Neural cell (in vitro differentiated cells): ENCODE results near the gene SETBP1.

Source experiments
- EP300 ChIP-seq: fragments of 450-650 bp; conservative IDR thresholded peaks from 2 replicates; pipeline ENCODE4 v1.6.1; 2014; ENCODE audit warnings: antibody characterized with exemption, mild to moderate bottlenecking, moderate library complexity; ENCODE audit not compliant: poor library complexity, severe bottlenecking
- EZH2 ChIP-seq: fragments of 200-600, 300-800 bp; shearing (Covaris generic), sonication (generic); IDR thresholded peaks from 2 replicates; pipeline ENCODE4 v1.6.1; 2014; ENCODE audit warnings: antibody characterized with exemption, low read length, borderline replicate concordance, mild to moderate bottlenecking; ENCODE audit not compliant: insufficient read depth, poor library complexity, severe bottlenecking
- MXI1 ChIP-seq: fragments of 450-650 bp; conservative IDR thresholded peaks from 2 replicates; pipeline ENCODE4 v1.6.1; 2014; ENCODE audit warnings: antibody characterized with exemption, mild to moderate bottlenecking; ENCODE audit not compliant: poor library complexity, severe bottlenecking
- POLR2AphosphoS5 ChIP-seq: IDR thresholded peaks from 2 replicates; pipeline ENCODE4 v1.6.1; 2012
- RAD21 ChIP-seq: fragments of 450-650 bp; conservative IDR thresholded peaks from 2 replicates; pipeline ENCODE4 v1.6.1; 2014; ENCODE audit warnings: antibody characterized with exemption, mild to moderate bottlenecking, moderate library complexity
- TF ChIP-seq, protein P1 (sequence below): fragments of 450-650 bp; IDR thresholded peaks from 2 replicates; pipeline ENCODE4 v1.5.1; 2014; ENCODE audit warnings: antibody characterized with exemption, mild to moderate bottlenecking, moderate library complexity; ENCODE audit not compliant: poor library complexity, severe bottlenecking
- TF ChIP-seq, protein P2 (sequence below): IDR thresholded peaks from 2 replicates; pipeline ENCODE4 v1.6.1; 2012; ENCODE audit warnings: borderline replicate concordance

DNA sequence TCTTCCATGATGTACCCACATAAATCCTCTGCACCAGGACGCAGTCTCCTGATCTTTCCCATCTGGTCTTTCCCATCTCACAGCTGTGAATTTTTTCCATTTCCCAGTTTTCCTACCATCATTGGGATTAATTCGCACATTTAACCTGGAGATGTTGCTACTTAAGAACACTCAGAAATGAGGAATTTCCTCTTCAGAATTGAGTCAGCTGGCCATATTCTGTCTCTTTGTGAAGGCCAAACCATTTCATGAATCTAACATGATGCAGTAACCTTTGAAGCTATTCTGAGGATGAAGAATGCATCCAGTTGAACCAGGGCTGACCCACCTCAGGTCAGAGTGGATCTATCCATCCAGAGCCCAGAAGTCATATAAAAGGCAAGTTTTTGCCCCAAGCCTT lies 326.8 kb downstream of the SETBP1 start:
- TF ChIP-seq, protein P1, sequence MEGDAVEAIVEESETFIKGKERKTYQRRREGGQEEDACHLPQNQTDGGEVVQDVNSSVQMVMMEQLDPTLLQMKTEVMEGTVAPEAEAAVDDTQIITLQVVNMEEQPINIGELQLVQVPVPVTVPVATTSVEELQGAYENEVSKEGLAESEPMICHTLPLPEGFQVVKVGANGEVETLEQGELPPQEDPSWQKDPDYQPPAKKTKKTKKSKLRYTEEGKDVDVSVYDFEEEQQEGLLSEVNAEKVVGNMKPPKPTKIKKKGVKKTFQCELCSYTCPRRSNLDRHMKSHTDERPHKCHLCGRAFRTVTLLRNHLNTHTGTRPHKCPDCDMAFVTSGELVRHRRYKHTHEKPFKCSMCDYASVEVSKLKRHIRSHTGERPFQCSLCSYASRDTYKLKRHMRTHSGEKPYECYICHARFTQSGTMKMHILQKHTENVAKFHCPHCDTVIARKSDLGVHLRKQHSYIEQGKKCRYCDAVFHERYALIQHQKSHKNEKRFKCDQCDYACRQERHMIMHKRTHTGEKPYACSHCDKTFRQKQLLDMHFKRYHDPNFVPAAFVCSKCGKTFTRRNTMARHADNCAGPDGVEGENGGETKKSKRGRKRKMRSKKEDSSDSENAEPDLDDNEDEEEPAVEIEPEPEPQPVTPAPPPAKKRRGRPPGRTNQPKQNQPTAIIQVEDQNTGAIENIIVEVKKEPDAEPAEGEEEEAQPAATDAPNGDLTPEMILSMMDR = no peak
- TF ChIP-seq MXI1 (no peak), RAD21 (no peak), EZH2 (no peak), POLR2AphosphoS5 (no peak), EP300 (no peak)
- TF ChIP-seq, protein P2, sequence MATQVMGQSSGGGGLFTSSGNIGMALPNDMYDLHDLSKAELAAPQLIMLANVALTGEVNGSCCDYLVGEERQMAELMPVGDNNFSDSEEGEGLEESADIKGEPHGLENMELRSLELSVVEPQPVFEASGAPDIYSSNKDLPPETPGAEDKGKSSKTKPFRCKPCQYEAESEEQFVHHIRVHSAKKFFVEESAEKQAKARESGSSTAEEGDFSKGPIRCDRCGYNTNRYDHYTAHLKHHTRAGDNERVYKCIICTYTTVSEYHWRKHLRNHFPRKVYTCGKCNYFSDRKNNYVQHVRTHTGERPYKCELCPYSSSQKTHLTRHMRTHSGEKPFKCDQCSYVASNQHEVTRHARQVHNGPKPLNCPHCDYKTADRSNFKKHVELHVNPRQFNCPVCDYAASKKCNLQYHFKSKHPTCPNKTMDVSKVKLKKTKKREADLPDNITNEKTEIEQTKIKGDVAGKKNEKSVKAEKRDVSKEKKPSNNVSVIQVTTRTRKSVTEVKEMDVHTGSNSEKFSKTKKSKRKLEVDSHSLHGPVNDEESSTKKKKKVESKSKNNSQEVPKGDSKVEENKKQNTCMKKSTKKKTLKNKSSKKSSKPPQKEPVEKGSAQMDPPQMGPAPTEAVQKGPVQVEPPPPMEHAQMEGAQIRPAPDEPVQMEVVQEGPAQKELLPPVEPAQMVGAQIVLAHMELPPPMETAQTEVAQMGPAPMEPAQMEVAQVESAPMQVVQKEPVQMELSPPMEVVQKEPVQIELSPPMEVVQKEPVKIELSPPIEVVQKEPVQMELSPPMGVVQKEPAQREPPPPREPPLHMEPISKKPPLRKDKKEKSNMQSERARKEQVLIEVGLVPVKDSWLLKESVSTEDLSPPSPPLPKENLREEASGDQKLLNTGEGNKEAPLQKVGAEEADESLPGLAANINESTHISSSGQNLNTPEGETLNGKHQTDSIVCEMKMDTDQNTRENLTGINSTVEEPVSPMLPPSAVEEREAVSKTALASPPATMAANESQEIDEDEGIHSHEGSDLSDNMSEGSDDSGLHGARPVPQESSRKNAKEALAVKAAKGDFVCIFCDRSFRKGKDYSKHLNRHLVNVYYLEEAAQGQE = no peak
